Panc1 (cell line): Measurements from ENCODE around the gene RFX5. TPM values are rescaled to one million over a fixed set of nuclear protein-coding genes. Genes with fewer than 3 reads are reported as not detected.
"Not testable (repeated sequence)": the region's sequence is repeated elsewhere in the genome, so short reads cannot be mapped to it uniquely, and the experiment has no call there.

Source experiments
- ATAC-seq: fragments of 200-7000 bp; cut with Tn5 transposase; 2 replicates; pipeline ENCODE4 v1.9.1; 2020; ENCODE audit warnings: mild to moderate bottlenecking, moderate library complexity
- Bru-seq: library from RNA; stranded (reverse); fragments of 400-500 nt; gene quantifications from one replicate; lab custom pipeline; 2021; lab: Mats Ljungman, UMichigan
- BruChase-seq, 2 experiments: library from RNA; stranded (reverse); fragments of 400-500 nt; gene quantifications; one replicate each; lab custom pipeline; 2021; lab: Mats Ljungman, UMichigan
- BruUV-seq: library from RNA; stranded (reverse); fragments of 400-500 nt; replicated peaks from 2 replicates; lab custom pipeline; 2021; lab: Mats Ljungman, UMichigan
- CTCF ChIA-PET: fragments of 300-600 bp; sonication (Branson Sonifier 250); formaldehyde crosslinking; loops from one replicate; lab custom pipeline; 2022; ENCODE audit warnings: antibody characterized with exemption; lab: Charles Lee
- POLR2A ChIA-PET: fragments of 300-600 bp; sonication (Branson Sonifier 250); formaldehyde crosslinking; loops from one replicate; lab custom pipeline; 2022; ENCODE audit warnings: antibody characterized with exemption; lab: Charles Lee
- DNase-seq: peaks from one replicate; pipeline ENCODE4 v3.0.0-alpha.2; 2010; ENCODE audit warnings: low read depth, low spot score
- H3K27ac ChIP-seq: 2 replicates; pipeline ENCODE4 v1.5.1; 2011; ENCODE audit warnings: mild to moderate bottlenecking, low read length, inconsistent platforms
- H3K27me3 ChIP-seq: fragments of 200-500 bp; sonication (Bioruptor generic); 2 replicates; pipeline ENCODE4 v1.6.0; 2014; ENCODE audit warnings: low read length, inconsistent platforms; ENCODE audit not compliant: control insufficient read depth, insufficient read depth
- H3K36me3 ChIP-seq: fragments of 200-500 bp; sonication (Bioruptor generic); 2 replicates; pipeline ENCODE4 v1.5.1; 2014; ENCODE audit warnings: inconsistent platforms, mild to moderate bottlenecking, low read length, moderate library complexity; ENCODE audit not compliant: control insufficient read depth, insufficient read depth
- H3K4me1 ChIP-seq: 2 replicates; pipeline ENCODE4 v1.5.1; 2011; ENCODE audit warnings: inconsistent platforms, mild to moderate bottlenecking, low read length, moderate library complexity; ENCODE audit not compliant: control insufficient read depth, insufficient read depth
- H3K4me3 ChIP-seq, 2 experiments: 2 replicates each; pipeline ENCODE4 v1.5.1; 2011 to 2012; ENCODE audit warnings: low read depth in 2 of 2, low read length in 2 of 2, mild to moderate bottlenecking in 2 of 2, inconsistent platforms in 1 of 2, moderate library complexity in 1 of 2
- H3K9me3 ChIP-seq: fragments of 200-500 bp; sonication (Bioruptor generic); 2 replicates; pipeline ENCODE4 v1.5.1; 2014; ENCODE audit warnings: low read depth, mild to moderate bottlenecking, inconsistent platforms, low read length, moderate library complexity; ENCODE audit not compliant: control insufficient read depth, insufficient read depth
- CTCF ChIP-seq: fragments of 450-650 bp; IDR thresholded peaks from 2 replicates; pipeline ENCODE4 v1.5.1; 2017; ENCODE audit warnings: mild to moderate bottlenecking
- POLR2AphosphoS5 ChIP-seq: IDR thresholded peaks from 2 replicates; pipeline ENCODE4 v1.6.1; 2012; ENCODE audit warnings: mild to moderate bottlenecking, low read depth, low read length, moderate library complexity
- REST ChIP-seq, 2 experiments: IDR thresholded peaks; 2 replicates each; pipeline ENCODE4 v1.6.1; 2011 to 2012; ENCODE audit warnings: low read depth in 2 of 2, control low read depth in 1 of 2, low read length in 1 of 2, mild to moderate bottlenecking in 1 of 2, moderate library complexity in 1 of 2; ENCODE audit not compliant: insufficient read depth in 1 of 2
- SIN3A ChIP-seq: IDR thresholded peaks from 2 replicates; pipeline ENCODE4 v1.6.1; 2012; ENCODE audit warnings: low read depth, mild to moderate bottlenecking, low read length, moderate library complexity, borderline replicate concordance; ENCODE audit not compliant: insufficient read depth
- TCF7L2 ChIP-seq: IDR thresholded peaks from 2 replicates; pipeline ENCODE4 v1.6.1; 2011; ENCODE audit warnings: mild to moderate bottlenecking, low read depth, low read length, inconsistent platforms
- in situ Hi-C: cut with HindIII; loops from 2 replicates; pipeline ENCODE4 v1.10.0; 2016; ENCODE audit warnings: low sequenced_read_pairs, low pct_unique_long_range_greater_than_20kb
- intact Hi-C: fragments of 100-400 bp; cut with micrococcal nuclease; formaldehyde crosslinking; loops from one replicate; pipeline ENCODE4 v1.10.0; 2022; ENCODE audit not compliant: unreplicated experiment
- long read RNA-seq: library from polyadenylated mRNA; unstranded; transcript quantifications from one replicate; pipeline ENCODE4 v2.0.0, GENCODE V29; 2021; ENCODE audit not compliant: unreplicated experiment
- polyA plus RNA-seq: library from polyadenylated mRNA; unstranded; fragments of >200 nt; gene quantifications from one replicate; pipeline ENCODE4 v1.2.1, GENCODE V29; 2012; ENCODE audit warnings: missing spikeins; ENCODE audit not compliant: insufficient read length
- total RNA-seq: library from RNA; stranded (reverse); gene quantifications from one replicate; pipeline ENCODE4 v1.2.1, GENCODE V29; 2021; ENCODE audit not compliant: unreplicated experiment

The RFX5 gene
- total RNA-seq (75.5 TPM), Bru-seq, nascent RNA (percentile 88 among the genes with signal in this experiment), BruChase-seq, experiment 1, labeled RNA remaining after a 2-hour chase (percentile 95 among the genes with signal in this experiment), BruChase-seq, experiment 2, labeled RNA remaining after a 6-hour chase (percentile 96 among the genes with signal in this experiment)
- polyA plus RNA-seq = 38.1 TPM
- long read RNA-seq, transcript RFX5-201 (11 exons, 3,576 nt) = minor isoform, 7 of 123 reads
- long read RNA-seq, transcript RFX5-215 (11 exons, 2,355 nt) = major isoform, 48 of 123 reads
- long read RNA-seq, partial matches to known transcripts = 56 of 123 reads
- long read RNA-seq, other reads (novel, unspliced or antisense) = 12 of 123 reads

GRCh38 chr1:151346769-151347522, at the start of gene RFX5:
Gene RFX5 (minus strand): TSS chr1:151347252. CDS start chr1:151346320, 932 bp downstream.
- peaks cover 13% of the 10 kb centered on the region; the same call in 1 of the 2 replicates for H3K4me1 ChIP-seq
- H3K4me3 ChIP-seq = peak within 1 kb of the TSS; percentile 84 to 91
- ChIA-PET CTCF (no interaction called here), POLR2A (interaction anchor here (0.6 kb wide), 1 partner anchor 66 kb away, joined by 3 read pairs; no protein-coding TSS in a partner anchor)
- intact Hi-C loops (loop anchor here (1.0 kb wide), 1 partner anchor 33 kb away; no protein-coding TSS in a partner anchor), in situ Hi-C loops (no loop called here)
- peaks cover 8% of the 10 kb centered on the region for H3K36me3 ChIP-seq
- peaks cover 2% of the 10 kb centered on the region; the same call in 1 of the 2 replicates for H3K9me3 ChIP-seq
- DNase-seq = peak; percentile 95
- peak; percentile 72 for TF ChIP-seq POLR2AphosphoS5
- no peak for TF ChIP-seq CTCF
- no TSS peak for BruUV-seq
- no peaks in the 10 kb centered on the region for H3K27me3 ChIP-seq
- H3K27ac ChIP-seq = peak within 1 kb of the TSS; percentile 93
- peak; percentile 99 for ATAC-seq

GRCh38 chr1:151396265-151396664, 49.2 kb upstream of the RFX5 start:
- DNase-seq, in situ Hi-C loops, intact Hi-C loops, H3K27me3 ChIP-seq, BruUV-seq, CTCF ChIA-PET, ATAC-seq, POLR2A ChIA-PET, H3K9me3 ChIP-seq, H3K4me3 ChIP-seq, H3K27ac ChIP-seq: not testable (repeated sequence)
- peaks cover 10% of the 10 kb centered on the region for H3K4me1 ChIP-seq
- H3K36me3 ChIP-seq = peaks cover 12% of the 10 kb centered on the region

- DNase-seq = no peak
- ChIA-PET CTCF (no interaction called here), POLR2A (no interaction called here)
- Histone ChIP-seq H3K4me1 (no peaks in the 10 kb centered on the region; the same call in 1 of the 2 replicates), H3K36me3 (no peaks in the 10 kb centered on the region), H3K9me3 (no peaks in the 10 kb centered on the region), H3K4me3 (no peak overlapping the region), H3K27me3 (no peaks in the 10 kb centered on the region), H3K27ac (no peak overlapping the region)
- ATAC-seq = no peak
- intact Hi-C loops = no loop called here
- in situ Hi-C loops = no loop called here
- TF ChIP-seq POLR2AphosphoS5 (no peak), SIN3A (no peak), TCF7L2 (no peak), CTCF (no peak), REST (IDR thresholded peaks at IDR 0.05; ENCODE audit: insufficient read depth in 1 of 2, low read depth in 2 of 2, low read length in 1 of 2) (no peak)
- BruUV-seq = no TSS peak
Measured at GRCh38 chr1:151393583-151393982, 46.5 kb upstream of the RFX5 start.
